Retinal pigment epithelial cell (primary cell): ENCODE measurements around the gene PI4KA.
A peak's percentile ranks its signal among the peaks of the same experiment; 100 is the strongest.

Experiments used
- DNase-seq: peaks from one replicate; pipeline ENCODE4 v3.0.0-alpha.2; 2010; ENCODE audit warnings: low read depth
- H3K4me3 ChIP-seq: 2 replicates; pipeline ENCODE4 v1.5.1; 2011; ENCODE audit warnings: mild to moderate bottlenecking, low read length, control low read depth, moderate library complexity
- TF ChIP-seq, protein P1 (sequence below): conservative IDR thresholded peaks from 2 replicates; pipeline ENCODE4 v1.5.1; 2011; ENCODE audit warnings: low read depth, low read length, control low read depth, inconsistent platforms

The PI4KA gene

DNA sequence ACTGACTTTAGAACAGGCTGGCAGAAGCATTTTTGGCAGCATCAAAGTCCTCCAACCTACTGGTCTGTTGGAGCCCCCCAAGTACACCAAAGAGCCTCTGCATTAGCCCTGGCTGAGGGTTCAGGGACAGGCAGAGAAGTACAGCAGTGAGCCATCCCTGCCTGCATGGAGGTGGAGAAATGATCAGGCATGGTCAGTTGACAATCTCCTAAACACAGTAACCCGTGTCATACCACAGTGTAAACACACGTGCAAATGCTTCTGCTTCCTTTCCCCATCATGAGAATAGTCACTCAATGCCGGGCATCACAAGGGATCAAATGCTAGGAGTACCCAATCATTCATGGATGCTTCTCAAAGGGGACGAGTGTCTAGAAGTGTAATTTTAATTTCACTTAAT is 76.5 kb downstream of the PI4KA start:
- TF ChIP-seq, protein P1, sequence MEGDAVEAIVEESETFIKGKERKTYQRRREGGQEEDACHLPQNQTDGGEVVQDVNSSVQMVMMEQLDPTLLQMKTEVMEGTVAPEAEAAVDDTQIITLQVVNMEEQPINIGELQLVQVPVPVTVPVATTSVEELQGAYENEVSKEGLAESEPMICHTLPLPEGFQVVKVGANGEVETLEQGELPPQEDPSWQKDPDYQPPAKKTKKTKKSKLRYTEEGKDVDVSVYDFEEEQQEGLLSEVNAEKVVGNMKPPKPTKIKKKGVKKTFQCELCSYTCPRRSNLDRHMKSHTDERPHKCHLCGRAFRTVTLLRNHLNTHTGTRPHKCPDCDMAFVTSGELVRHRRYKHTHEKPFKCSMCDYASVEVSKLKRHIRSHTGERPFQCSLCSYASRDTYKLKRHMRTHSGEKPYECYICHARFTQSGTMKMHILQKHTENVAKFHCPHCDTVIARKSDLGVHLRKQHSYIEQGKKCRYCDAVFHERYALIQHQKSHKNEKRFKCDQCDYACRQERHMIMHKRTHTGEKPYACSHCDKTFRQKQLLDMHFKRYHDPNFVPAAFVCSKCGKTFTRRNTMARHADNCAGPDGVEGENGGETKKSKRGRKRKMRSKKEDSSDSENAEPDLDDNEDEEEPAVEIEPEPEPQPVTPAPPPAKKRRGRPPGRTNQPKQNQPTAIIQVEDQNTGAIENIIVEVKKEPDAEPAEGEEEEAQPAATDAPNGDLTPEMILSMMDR = no peak
- H3K4me3 ChIP-seq = no peak overlapping the region
- DNase-seq = no peak

DNA sequence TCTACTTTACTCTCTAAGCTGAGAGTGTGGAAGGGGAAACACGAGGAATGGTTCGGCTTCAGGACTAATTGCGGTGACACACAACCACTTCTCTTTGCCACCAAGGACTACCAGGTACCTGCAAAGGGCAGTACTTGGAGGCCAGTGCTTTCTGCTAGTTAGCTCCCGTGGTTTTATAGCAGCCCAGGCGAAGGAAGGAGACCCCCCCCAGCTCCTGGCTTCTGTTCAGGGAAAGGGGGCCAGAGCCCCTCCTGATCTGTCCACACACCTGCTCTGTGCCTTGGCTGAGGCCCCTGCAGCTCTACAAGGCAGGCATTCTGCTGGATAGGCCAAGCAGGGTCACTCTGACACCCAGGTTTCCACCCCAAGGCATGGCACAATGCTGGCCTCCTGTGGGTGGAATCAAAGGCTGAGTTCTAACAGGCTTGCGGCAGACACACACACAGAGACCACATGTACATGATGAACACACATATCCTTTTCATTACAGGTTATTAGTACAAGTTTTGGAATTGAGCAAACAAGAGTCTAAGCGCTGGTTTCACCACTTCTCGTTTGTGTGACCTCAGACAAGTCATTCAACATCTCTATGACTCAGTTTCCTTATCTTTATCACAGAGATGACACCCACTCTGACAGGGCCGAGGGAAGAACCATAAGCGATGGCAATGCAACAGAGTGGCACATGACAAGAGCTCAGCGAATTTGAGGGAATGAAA is 77.2 kb downstream of the PI4KA start:
- no peak overlapping the region for H3K4me3 ChIP-seq
- TF ChIP-seq, protein P1 = no peak
- DNase-seq = no peak

- TF ChIP-seq, protein P1 = no peak
- H3K4me3 ChIP-seq = no peak overlapping the region
- DNase-seq = peak; percentile 25
Observed at GRCh38 chr22:20779818-20780158, 78.8 kb downstream of the PI4KA start.

DNA sequence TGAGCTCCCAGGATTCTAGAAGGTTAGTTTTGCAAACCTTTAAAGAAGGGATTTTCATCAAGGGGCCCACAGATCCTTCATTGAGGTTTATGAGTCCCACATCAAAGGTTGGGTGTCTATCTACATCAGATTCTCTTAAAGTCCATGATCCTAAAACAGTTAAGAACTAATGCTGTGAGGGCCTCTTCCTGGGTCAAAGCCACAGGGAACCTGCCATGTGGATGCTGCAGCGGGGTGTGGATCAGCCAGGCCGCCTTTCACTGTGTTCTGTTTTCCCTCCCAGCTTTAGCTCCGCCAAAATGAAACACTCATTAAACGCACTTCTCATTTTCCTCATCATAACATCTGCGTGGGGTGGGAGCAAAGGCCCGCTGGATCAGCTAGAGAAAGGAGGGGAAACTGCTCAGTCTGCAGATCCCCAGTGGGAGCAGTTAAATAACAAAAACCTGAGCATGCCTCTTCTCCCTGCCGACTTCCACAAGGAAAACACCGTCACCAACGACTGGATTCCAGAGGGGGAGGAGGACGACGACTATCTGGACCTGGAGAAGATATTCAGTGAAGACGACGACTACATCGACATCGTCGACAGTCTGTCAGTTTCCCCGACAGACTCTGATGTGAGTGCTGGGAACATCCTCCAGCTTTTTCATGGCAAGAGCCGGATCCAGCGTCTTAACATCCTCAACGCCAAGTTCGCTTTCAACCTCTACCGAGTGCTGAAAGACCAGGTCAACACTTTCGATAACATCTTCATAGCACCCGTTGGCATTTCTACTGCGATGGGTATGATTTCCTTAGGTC is 79.4 kb downstream of the PI4KA start:
- TF ChIP-seq, protein P1 = no peak
- DNase-seq = no peak
- H3K4me3 ChIP-seq = no peak overlapping the region

DNA sequence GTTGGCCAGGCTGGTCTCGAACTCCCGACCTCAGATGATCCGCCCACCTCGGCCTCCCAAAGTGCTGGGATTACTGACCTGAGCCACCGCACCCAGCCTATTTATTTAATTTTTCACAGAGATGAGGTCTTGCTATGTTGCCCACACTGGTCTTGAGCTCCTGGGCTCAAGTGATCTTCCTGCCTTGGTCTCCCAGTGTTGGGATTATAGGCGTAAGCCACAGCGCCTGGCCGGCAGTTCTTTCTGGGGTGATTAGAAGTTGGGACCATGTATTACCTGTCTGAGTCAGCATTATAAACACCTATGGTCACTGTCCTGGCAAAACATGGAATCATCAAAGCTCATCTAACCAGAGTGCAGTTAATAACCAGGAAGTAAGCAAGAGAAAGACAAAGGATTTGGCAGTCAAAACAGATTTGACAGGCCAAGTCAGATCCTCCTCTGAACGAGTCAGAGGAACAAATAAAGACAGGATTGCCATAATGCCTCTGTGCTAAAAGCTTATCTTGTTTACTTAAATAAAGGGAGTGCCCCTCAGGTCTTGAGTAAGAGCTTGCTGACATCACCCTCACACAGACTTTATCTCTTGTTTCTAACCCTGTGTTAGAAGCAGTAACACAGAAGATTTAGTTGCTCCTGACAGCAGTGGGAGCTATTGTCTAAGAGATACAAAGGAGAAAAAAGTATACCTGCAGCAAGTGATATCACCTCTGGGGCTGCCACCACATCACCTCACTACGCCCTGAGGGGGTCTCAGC is 81.0 kb downstream of the PI4KA start:
- DNase-seq = peak; percentile 25
- TF ChIP-seq, protein P1 = no peak
- H3K4me3 ChIP-seq = no peak overlapping the region

GRCh38 chr22:20776624-20777405 is 81.8 kb downstream of the PI4KA start:
- no peak for DNase-seq
- H3K4me3 ChIP-seq = no peak overlapping the region
- TF ChIP-seq, protein P1 = no peak
